HEK293 (cell line): ENCODE data around the gene RNASEH2A.

ENCODE experiments used
- CTCF ChIP-seq: fragments of 450-650 bp; formaldehyde crosslinking; IDR thresholded peaks from 2 replicates; pipeline ENCODE4 v1.5.1; 2016; ENCODE audit warnings: missing biosample characterization, missing genetic modification characterization
- ZNF112 ChIP-seq: fragments of 450-650 bp; formaldehyde crosslinking; IDR thresholded peaks from 2 replicates; pipeline ENCODE4 v1.5.0; 2017; ENCODE audit warnings: missing biosample characterization, missing genetic modification characterization
- ZNF121 ChIP-seq: fragments of 450-650 bp; formaldehyde crosslinking; IDR thresholded peaks from 2 replicates; pipeline ENCODE4 v1.5.1; 2016; ENCODE audit warnings: missing biosample characterization, missing genetic modification characterization
- ZNF302 ChIP-seq: fragments of 450-650 bp; formaldehyde crosslinking; IDR thresholded peaks from 2 replicates; pipeline ENCODE4 v1.5.1; 2016; ENCODE audit warnings: missing biosample characterization, missing genetic modification characterization, low read depth
- ZNF624 ChIP-seq: fragments of 450-650 bp; formaldehyde crosslinking; IDR thresholded peaks from 2 replicates; pipeline ENCODE4 v1.5.1; 2017; ENCODE audit warnings: missing biosample characterization, missing genetic modification characterization

GRCh38 chr19:12786141-12786870 is 20.1 kb upstream of the RNASEH2A start:
- no peak for TF ChIP-seq ZNF112
- TF ChIP-seq CTCF: no peak
- no peak for TF ChIP-seq ZNF302
- TF ChIP-seq ZNF624 (tag by site-specific recombination): no peak
- TF ChIP-seq ZNF121 (tag by site-specific recombination): no peak
